A673 (cell line): Measurements from ENCODE around the gene NCAM2.

ENCODE experiments used
- CTCF ChIP-seq: fragments of 300-800, 200-600 bp; sonication (generic); conservative IDR thresholded peaks from 2 replicates; pipeline ENCODE4 v1.5.1; 2017; ENCODE audit warnings: low read depth, mild to moderate bottlenecking, antibody characterized with exemption, low read length, moderate library complexity, mixed read lengths
- EZH2 ChIP-seq: fragments of 200-600 bp; sonication (generic); IDR thresholded peaks from 2 replicates; pipeline ENCODE4 v1.6.1; 2017; ENCODE audit warnings: borderline replicate concordance, low read depth, mild to moderate bottlenecking, mixed read lengths, antibody characterized with exemption, low read length; ENCODE audit not compliant: poor library complexity, severe bottlenecking

- TF ChIP-seq CTCF (no peak), EZH2 (no peak)
Observed at GRCh38 chr21:21262048-21262447, 263.8 kb downstream of the NCAM2 start.
